Measurements from ENCODE around the gene ATG16L1.

DNA sequence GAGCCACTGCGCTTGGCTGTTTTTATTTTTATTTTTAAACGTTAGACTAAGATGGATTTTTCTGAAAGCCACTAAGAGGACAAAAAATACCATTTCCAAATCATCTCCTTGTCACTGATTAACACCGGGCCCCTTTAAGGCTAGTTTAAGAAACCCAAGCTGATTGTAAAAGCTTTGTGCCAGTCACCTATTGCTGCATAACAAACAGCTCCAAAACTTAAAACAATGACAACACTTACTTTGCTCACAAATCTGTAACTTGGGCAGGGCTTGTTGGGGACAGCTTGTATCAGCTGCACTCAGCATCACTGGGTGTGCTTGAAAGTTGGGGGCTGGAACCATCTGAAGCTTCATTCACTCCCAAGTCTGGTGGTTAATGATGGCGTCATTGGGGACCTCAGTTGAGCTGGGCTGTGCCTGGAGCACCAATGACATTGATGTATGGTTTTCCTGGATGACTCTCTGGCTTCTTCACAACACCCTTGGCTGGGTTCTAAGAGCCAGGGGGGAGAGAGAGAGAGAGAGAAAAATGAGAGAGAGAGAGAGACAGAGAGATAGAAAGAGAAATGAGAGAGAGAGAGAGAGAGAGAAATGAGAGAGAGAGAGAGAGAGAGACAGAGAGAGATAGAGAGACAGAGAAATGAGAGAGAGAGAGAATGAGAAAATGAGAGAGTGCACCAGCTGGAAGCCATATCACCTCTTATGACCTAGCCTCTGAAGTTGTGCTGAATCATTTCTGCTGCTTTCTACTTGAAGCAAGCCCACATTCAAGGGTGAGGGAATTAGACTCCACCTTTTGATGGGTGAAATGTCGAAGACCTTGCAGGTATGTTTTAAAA lies 26.0 kb upstream of the ATG16L1 start:
- TF ChIP-seq, protein P1, sequence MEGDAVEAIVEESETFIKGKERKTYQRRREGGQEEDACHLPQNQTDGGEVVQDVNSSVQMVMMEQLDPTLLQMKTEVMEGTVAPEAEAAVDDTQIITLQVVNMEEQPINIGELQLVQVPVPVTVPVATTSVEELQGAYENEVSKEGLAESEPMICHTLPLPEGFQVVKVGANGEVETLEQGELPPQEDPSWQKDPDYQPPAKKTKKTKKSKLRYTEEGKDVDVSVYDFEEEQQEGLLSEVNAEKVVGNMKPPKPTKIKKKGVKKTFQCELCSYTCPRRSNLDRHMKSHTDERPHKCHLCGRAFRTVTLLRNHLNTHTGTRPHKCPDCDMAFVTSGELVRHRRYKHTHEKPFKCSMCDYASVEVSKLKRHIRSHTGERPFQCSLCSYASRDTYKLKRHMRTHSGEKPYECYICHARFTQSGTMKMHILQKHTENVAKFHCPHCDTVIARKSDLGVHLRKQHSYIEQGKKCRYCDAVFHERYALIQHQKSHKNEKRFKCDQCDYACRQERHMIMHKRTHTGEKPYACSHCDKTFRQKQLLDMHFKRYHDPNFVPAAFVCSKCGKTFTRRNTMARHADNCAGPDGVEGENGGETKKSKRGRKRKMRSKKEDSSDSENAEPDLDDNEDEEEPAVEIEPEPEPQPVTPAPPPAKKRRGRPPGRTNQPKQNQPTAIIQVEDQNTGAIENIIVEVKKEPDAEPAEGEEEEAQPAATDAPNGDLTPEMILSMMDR (optimal IDR thresholded peaks at IDR 0.05 in 1 of 3, IDR thresholded peaks at IDR 0.05 in 1 of 3, conservative IDR thresholded peaks at IDR 0.05 in 1 of 3; ENCODE audit: extremely low read depth in 1 of 3, insufficient read depth in 2 of 3, low read length in 3 of 3), result no peak
- no peak for TF ChIP-seq EZH2 (IDR thresholded peaks at IDR 0.05; ENCODE audit: low read length)

Measured in keratinocyte (primary cell).